Fibroblast of skin of back (primary cell): ENCODE data around the gene GFY.

Experiments used
- DNase-seq: peaks from one replicate; pipeline ENCODE4 v3.0.0-alpha.2; 2013

GFY gene

GRCh38 chr19:49409441-49410029, 15.7 kb upstream of the GFY start:
- no peak for DNase-seq

GRCh38 chr19:49411681-49412326, 13.4 kb upstream of the GFY start:
- DNase-seq: no peak

- DNase-seq: no peak
Observed at GRCh38 chr19:49413348-49413747, 11.8 kb upstream of the GFY start.

- no peak for DNase-seq
Observed at GRCh38 chr19:49414256-49414655, 10.9 kb upstream of the GFY start.

GRCh38 chr19:49415102-49415809, 9.9 kb upstream of the GFY start:
- DNase-seq: no peak

GRCh38 chr19:49415810-49416200, 9.4 kb upstream of the GFY start:
- DNase-seq: no peak

GRCh38 chr19:49417088-49417487, 8.1 kb upstream of the GFY start:
- DNase-seq: no peak

- DNase-seq: no peak
Observed at GRCh38 chr19:49418511-49418910, 6.7 kb upstream of the GFY start.

- peak; percentile 19 for DNase-seq
Observed at GRCh38 chr19:49419173-49419572, 6.0 kb upstream of the GFY start.

GRCh38 chr19:49420227-49420626, 5.0 kb upstream of the GFY start:
- DNase-seq: no peak

GRCh38 chr19:49421039-49421877, 3.9 kb upstream of the GFY start:
- peak; percentile 62 for DNase-seq

- DNase-seq: no peak
Observed at GRCh38 chr19:49421878-49422202, 3.3 kb upstream of the GFY start.

GRCh38 chr19:49422407-49423070, 2.6 kb upstream of the GFY start:
- DNase-seq: peak; percentile 40

- no peak for DNase-seq
Observed at GRCh38 chr19:49423071-49423984, 1.9 kb upstream of the GFY start, which contains the start of gene PTH2. PTH2 (minus strand) TSS chr19:49423441; CDS start chr19:49423339, 102 bp downstream.

- no peak for DNase-seq
Observed at GRCh38 chr19:49423985-49424303, 1.2 kb upstream of the GFY start.

- peak; percentile 40 for DNase-seq
Observed at GRCh38 chr19:49425922-49426592, 869 bp downstream of the GFY start.

- no peak for DNase-seq
Observed at GRCh38 chr19:49427339-49427738, 2.2 kb downstream of the GFY start.

GRCh38 chr19:49427855-49428546, 2.8 kb downstream of the GFY start:
- no peak for DNase-seq

GRCh38 chr19:49428547-49429451, 3.6 kb downstream of the GFY start:
- no peak for DNase-seq
